Endothelial cell of umbilical vein (primary cell): ENCODE measurements around the gene MS4A15. TPM values are rescaled to one million over a fixed set of nuclear protein-coding genes. Genes with fewer than 3 reads are reported as not detected.
A peak's percentile ranks its signal among the peaks of the same experiment; 100 is the strongest.

Experiments
- BruUV-seq: library from RNA; stranded (reverse); fragments of 400-500 nt; replicated peaks from 2 replicates; lab custom pipeline; 2021; lab: Mats Ljungman, UMichigan
- CTCF ChIA-PET: fragments of 300-600, 350-600 bp; sonication (Branson Sonifier 250); formaldehyde crosslinking; loops from one replicate; lab custom pipeline; 2021; ENCODE audit warnings: antibody characterized with exemption, inconsistent platforms; lab: Charles Lee
- POLR2A ChIA-PET: fragments of 300-600, 350-600 bp; sonication (Branson Sonifier 250); formaldehyde crosslinking; loops from one replicate; lab custom pipeline; 2021; ENCODE audit warnings: antibody characterized with exemption, inconsistent platforms; lab: Charles Lee
- DNase-seq: peaks from one replicate; pipeline ENCODE4 v3.0.0-alpha.2; 2011; ENCODE audit warnings: low read depth, low spot score
- FAIRE-seq: peaks from 2 replicates; lab custom pipeline; 2011; peaks lifted over from hg19 to GRCh38; lab: Jason Lieb, UNC
- H2AFZ ChIP-seq: 2 replicates; pipeline ENCODE4 v1.6.0; 2012; ENCODE audit warnings: low read depth, low read length, control low read depth, inconsistent platforms
- H3K27ac ChIP-seq: 2 replicates; pipeline ENCODE4 v1.5.1; 2011; ENCODE audit warnings: low read depth, mild to moderate bottlenecking, control low read depth, low read length, moderate library complexity; ENCODE audit not compliant: insufficient read depth
- H3K27me3 ChIP-seq, 2 experiments: 2 replicates each; pipeline versions ENCODE4 v1.6.0 to v1.6.1; 2011; ENCODE audit warnings: low read length in 2 of 2, mixed read lengths in 1 of 2; ENCODE audit not compliant: control insufficient read depth in 2 of 2, insufficient read depth in 2 of 2
- H3K36me3 ChIP-seq, 2 experiments: 2 replicates in 1 of 2; 3 replicates in 1 of 2; pipeline ENCODE4 v1.5.1; 2011; ENCODE audit warnings: low read length in 2 of 2, mild to moderate bottlenecking in 1 of 2, moderate library complexity in 1 of 2; ENCODE audit not compliant: control insufficient read depth in 2 of 2, insufficient read depth in 2 of 2; ENCODE audit errors: extremely low read depth in 1 of 2
- H3K4me1 ChIP-seq: 3 replicates; pipeline ENCODE4 v1.5.1; 2011; ENCODE audit warnings: mild to moderate bottlenecking, low read length; ENCODE audit not compliant: control insufficient read depth, insufficient read depth; ENCODE audit errors: extremely low read depth
- H3K4me2 ChIP-seq: 2 replicates; pipeline ENCODE4 v1.6.1; 2011; ENCODE audit warnings: low read length, control low read depth, mixed read lengths; ENCODE audit not compliant: insufficient read depth
- H3K4me3 ChIP-seq, 3 experiments: fragments of 200-600 bp in 1 of 3; sonication (generic), shearing (Covaris generic) in 1 of 3; replicated peaks in 1 of 3; 2 replicates each; pipeline ENCODE4 v1.5.1; 2011 to 2016; ENCODE audit warnings: control low read depth in 3 of 3, low read length in 3 of 3, mild to moderate bottlenecking in 2 of 3, inconsistent platforms in 1 of 3, low read depth in 1 of 3, moderate library complexity in 1 of 3; ENCODE audit not compliant: insufficient read depth in 1 of 3
- H3K79me2 ChIP-seq: 2 replicates; pipeline ENCODE4 v1.6.0; 2012; ENCODE audit warnings: low read length, inconsistent platforms; ENCODE audit not compliant: control insufficient read depth, insufficient read depth
- H3K9ac ChIP-seq: replicated peaks from 2 replicates; pipeline ENCODE3; 2011; ENCODE audit warnings: low read length, control low read depth; ENCODE audit not compliant: insufficient read depth; ENCODE audit errors: extremely low read depth
- H3K9me1 ChIP-seq: replicated peaks from 3 replicates; pipeline ENCODE4 v1.6.0; 2011; ENCODE audit warnings: mild to moderate bottlenecking, low read length; ENCODE audit not compliant: control insufficient read depth, insufficient read depth; ENCODE audit errors: extremely low read depth
- H3K9me3 ChIP-seq: replicated peaks from 2 replicates; pipeline ENCODE4 v1.5.1; 2012; ENCODE audit warnings: low read length, inconsistent platforms; ENCODE audit not compliant: control insufficient read depth, insufficient read depth
- H4K20me1 ChIP-seq: replicated peaks from 2 replicates; pipeline ENCODE3; 2011; ENCODE audit warnings: mild to moderate bottlenecking, low read length; ENCODE audit not compliant: control insufficient read depth, insufficient read depth; ENCODE audit errors: extremely low read depth
- CTCF ChIP-seq, 2 donors: IDR thresholded peaks; 1 replicate in 1 of 2; 2 replicates in 1 of 2; pipeline ENCODE4 v1.5.1; 2011; ENCODE audit warnings: low read length in 2 of 2, mild to moderate bottlenecking in 2 of 2, moderate library complexity in 2 of 2, control low read depth in 1 of 2, inconsistent platforms in 1 of 2, low read depth in 1 of 2; ENCODE audit not compliant: insufficient read depth in 1 of 2; ENCODE audit errors: extremely low read depth in 1 of 2
- EZH2 ChIP-seq: IDR thresholded peaks from 2 replicates; pipeline ENCODE4 v1.6.1; 2012; ENCODE audit warnings: borderline replicate concordance, low read depth, mild to moderate bottlenecking, moderate library complexity, low read length, inconsistent platforms; ENCODE audit not compliant: severe bottlenecking
- FOS ChIP-seq: IDR thresholded peaks from 2 replicates; pipeline ENCODE4 v1.6.1; 2011; ENCODE audit warnings: mild to moderate bottlenecking, low read length, moderate library complexity, borderline replicate concordance; ENCODE audit not compliant: insufficient read depth
- GATA2 ChIP-seq: IDR thresholded peaks from 2 replicates; pipeline ENCODE4 v1.7.0; 2011; ENCODE audit warnings: low read depth, mild to moderate bottlenecking, moderate library complexity, mixed read lengths, low read length; ENCODE audit not compliant: insufficient read length, insufficient read depth
- JUN ChIP-seq: IDR thresholded peaks from 2 replicates; pipeline ENCODE4 v1.6.1; 2011; ENCODE audit warnings: borderline replicate concordance, low read depth; ENCODE audit not compliant: insufficient read length, insufficient read depth
- MYC ChIP-seq: IDR thresholded peaks from one replicate; pipeline ENCODE4 v1.6.1; 2011; ENCODE audit warnings: mild to moderate bottlenecking, low read depth, low read length
- POLR2A ChIP-seq: IDR thresholded peaks from 2 replicates; pipeline ENCODE4 v1.6.1; 2012; ENCODE audit warnings: low read depth, mild to moderate bottlenecking, control low read depth, low read length
- POLR2AphosphoS5 ChIP-seq: IDR thresholded peaks from 2 replicates; pipeline ENCODE4 v1.6.1; 2012; ENCODE audit warnings: low read depth, mild to moderate bottlenecking, control low read depth, low read length, moderate library complexity; ENCODE audit not compliant: insufficient read depth
- dilution Hi-C: fragments of 300-500 bp; cut with MboI; formaldehyde crosslinking; loops from one replicate; pipeline ENCODE4 v1.15.0; 2019; ENCODE audit warnings: low sequenced_read_pairs; ENCODE audit not compliant: extremely low pct_ligation_motif_present
- intact Hi-C: fragments of 100-400 bp; cut with micrococcal nuclease; formaldehyde crosslinking; loops from one replicate; pipeline ENCODE4 v1.10.0; 2022
- polyA plus RNA-seq, 4 experiments: library from polyadenylated mRNA; depleted of rRNA in 3 of 4; stranded (reverse) in 3 of 4; unstranded in 1 of 4; fragments of >200 nt; gene quantifications; 2 replicates each; pipeline versions ENCODE4 v1.2.1 to v1.2.3, GENCODE V29; 2011 to 2012; ENCODE audit warnings: missing spikeins in 1 of 4
- total RNA-seq: library from RNA; stranded (reverse); gene quantifications from 2 replicates; pipeline ENCODE4 v1.2.3, GENCODE V29; 2021
- TF ChIP-seq, protein P1 (sequence below): IDR thresholded peaks from 2 replicates; pipeline ENCODE4 v1.6.1; 2011; ENCODE audit not compliant: insufficient read depth, insufficient read length

MS4A15 gene
- total and polyA plus RNA-seq, 2 donors (not counting 3 experiments of a cell fraction or from before 2014, with no cell fraction given) = not detected

- dilution Hi-C loops = no loop called here
- intact Hi-C loops = loop anchor here (1.0 kb wide), 2 partner anchors 23 to 25 kb away; no protein-coding TSS in a partner anchor
These were observed 53.5 kb downstream of the MS4A15 start for GRCh38 chr11:60810151-60810550.

More at GRCh38 chr11:60810151-60810550, 53.5 kb downstream of the MS4A15 start:
- no peaks in the 10 kb centered on the region for H3K9me3 ChIP-seq
- BruUV-seq = no TSS peak
- peak overlapping the region; percentile 42 for H3K27ac ChIP-seq
- no peak overlapping the region for H3K4me3 ChIP-seq
- no peaks in the 10 kb centered on the region for H3K9me1 ChIP-seq
- FAIRE-seq (no peak), DNase-seq (no peak)
- H2AFZ ChIP-seq = peak overlapping the region; percentile 59
- peaks cover 12% of the 10 kb centered on the region for H3K4me1 ChIP-seq
- no peak overlapping the region for H3K9ac ChIP-seq
- TF ChIP-seq MYC (no peak), POLR2A (no peak), POLR2AphosphoS5 (no peak), JUN (no peak), FOS (no peak), EZH2 (no peak), CTCF (IDR thresholded peaks at IDR 0.05; ENCODE audit: extremely low read depth in 1 of 2, insufficient read depth in 1 of 2, low read depth in 1 of 2, low read length in 2 of 2) (no peak), GATA2 (no peak)
- TF ChIP-seq, protein P1, sequence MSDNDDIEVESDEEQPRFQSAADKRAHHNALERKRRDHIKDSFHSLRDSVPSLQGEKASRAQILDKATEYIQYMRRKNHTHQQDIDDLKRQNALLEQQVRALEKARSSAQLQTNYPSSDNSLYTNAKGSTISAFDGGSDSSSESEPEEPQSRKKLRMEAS = no peak
- ChIA-PET POLR2A (no interaction called here), CTCF (interaction anchor here (1.3 to 1.4 kb wide), 2 partner anchors 21 to 89 kb away, joined by 4 to 17 read pairs; no protein-coding TSS in a partner anchor)
- no peaks in the 10 kb centered on the region for H3K36me3 ChIP-seq
- no peaks in the 10 kb centered on the region for H3K79me2 ChIP-seq
- no peaks in the 10 kb centered on the region for H3K27me3 ChIP-seq
- H3K4me2 ChIP-seq = no peak overlapping the region
- H4K20me1 ChIP-seq = no peaks in the 10 kb centered on the region
